CD14-positive monocyte (primary cell): ENCODE results near the gene AP3B2. TPM values are rescaled to one million over a fixed set of nuclear protein-coding genes. Genes with fewer than 3 reads are reported as not detected.

ENCODE experiments used
- DNase-seq, 3 donors: peaks; one replicate each; pipeline ENCODE4 v3.0.0-alpha.2; 2011 to 2022
- H2AFZ ChIP-seq: 2 replicates; pipeline ENCODE4 v1.6.0; 2012; ENCODE audit warnings: mild to moderate bottlenecking, low read depth, low read length, inconsistent platforms; ENCODE audit not compliant: insufficient read depth, poor library complexity, severe bottlenecking
- H3K27ac ChIP-seq, 2 donors: 1 replicate in 1 of 2; 2 replicates in 1 of 2; pipeline ENCODE4 v1.5.1; 2012 to 2013; ENCODE audit warnings: low read length in 2 of 2, control low read depth in 1 of 2, inconsistent platforms in 1 of 2, low read depth in 1 of 2, mild to moderate bottlenecking in 1 of 2
- H3K27me3 ChIP-seq, 2 donors: one replicate each; pipeline versions ENCODE4 v1.6.0 to v1.6.1; 2011 to 2013; ENCODE audit warnings: low read length in 2 of 2; ENCODE audit not compliant: control insufficient read depth in 2 of 2, insufficient read depth in 2 of 2
- H3K36me3 ChIP-seq, 2 donors: replicated peaks in 1 of 2; 1 replicate in 1 of 2; 2 replicates in 1 of 2; pipeline versions ENCODE4 v1.5.1 to v1.6.1; 2012 to 2013; ENCODE audit warnings: low read length in 2 of 2, control low read depth in 1 of 2, inconsistent platforms in 1 of 2, mild to moderate bottlenecking in 1 of 2; ENCODE audit not compliant: insufficient read depth in 2 of 2, control insufficient read depth in 1 of 2
- H3K4me1 ChIP-seq, 2 donors: 1 replicate in 1 of 2; 2 replicates in 1 of 2; pipeline versions ENCODE4 v1.5.1 to v1.6.1; 2012 to 2013; ENCODE audit warnings: low read length in 2 of 2, control low read depth in 1 of 2, inconsistent platforms in 1 of 2, mild to moderate bottlenecking in 1 of 2, moderate library complexity in 1 of 2; ENCODE audit not compliant: insufficient read depth in 2 of 2, control insufficient read depth in 1 of 2
- H3K4me2 ChIP-seq: replicated peaks from 2 replicates; pipeline ENCODE3; 2012; ENCODE audit warnings: low read length, moderate library complexity, mild to moderate bottlenecking; ENCODE audit not compliant: poor library complexity, severe bottlenecking; ENCODE audit errors: extremely low read depth
- H3K4me3 ChIP-seq, 3 experiments: fragments of 200-600 bp in 1 of 3; sonication (generic) in 1 of 3; replicated peaks in 1 of 3; 1 replicate in 2 of 3; 2 replicates in 1 of 3; pipeline ENCODE4 v1.5.1; 2011 to 2013; ENCODE audit warnings: low read length in 3 of 3, mild to moderate bottlenecking in 3 of 3, control low read depth in 2 of 3, low read depth in 2 of 3, inconsistent platforms in 1 of 3, moderate library complexity in 1 of 3
- H3K79me2 ChIP-seq: 2 replicates; pipeline ENCODE4 v1.6.0; 2012; ENCODE audit warnings: mild to moderate bottlenecking, control low read depth, inconsistent platforms, low read length, moderate library complexity; ENCODE audit not compliant: insufficient read depth
- H3K9ac ChIP-seq: 2 replicates; pipeline ENCODE4 v1.6.0; 2017; ENCODE audit warnings: low read length, mild to moderate bottlenecking; ENCODE audit not compliant: insufficient read depth, poor library complexity, severe bottlenecking
- H3K9me3 ChIP-seq, 2 donors: replicated peaks in 1 of 2; 1 replicate in 1 of 2; 2 replicates in 1 of 2; pipeline versions ENCODE4 v1.5.1 to v1.6.1; 2012 to 2013; ENCODE audit warnings: low read length in 2 of 2, control low read depth in 1 of 2; ENCODE audit not compliant: control insufficient read depth in 1 of 2, insufficient read depth in 1 of 2
- H4K20me1 ChIP-seq: 2 replicates; pipeline ENCODE4 v1.6.0; 2012; ENCODE audit warnings: mild to moderate bottlenecking, low read length, control low read depth, moderate library complexity; ENCODE audit not compliant: insufficient read depth
- H3K27ac Mint-ChIP-seq, 7 donors: one replicate each; pipeline ENCODE4 v1.8.0; 2020; ENCODE audit warnings: mild to moderate bottlenecking in 7 of 7, mixed read lengths in 7 of 7, moderate library complexity in 6 of 7, inconsistent platforms in 2 of 7
- H3K27me3 Mint-ChIP-seq, 3 donors: one replicate each; pipeline ENCODE4 v1.8.0; 2021 to 2022; ENCODE audit warnings: low read depth in 3 of 3, mild to moderate bottlenecking in 3 of 3, mixed read lengths in 3 of 3, moderate library complexity in 3 of 3, inconsistent platforms in 1 of 3
- H3K36me3 Mint-ChIP-seq, 2 donors: one replicate each; pipeline ENCODE4 v1.8.0; 2020; ENCODE audit warnings: mixed read lengths in 2 of 2, inconsistent platforms in 1 of 2, mild to moderate bottlenecking in 1 of 2
- H3K4me1 Mint-ChIP-seq: one replicate; pipeline ENCODE4 v1.8.0; 2020; ENCODE audit warnings: mild to moderate bottlenecking, mixed read lengths
- H3K4me3 Mint-ChIP-seq, 2 donors: one replicate each; pipeline ENCODE4 v1.8.0; 2020; ENCODE audit warnings: mild to moderate bottlenecking in 2 of 2, mixed read lengths in 2 of 2, moderate library complexity in 1 of 2
- H3K9me3 Mint-ChIP-seq, 7 donors: one replicate each; pipeline ENCODE4 v1.8.0; 2020 to 2022; ENCODE audit warnings: mixed read lengths in 7 of 7, mild to moderate bottlenecking in 6 of 7, moderate library complexity in 6 of 7, inconsistent platforms in 2 of 7
- CTCF ChIP-seq: fragments of 200-600 bp; IDR thresholded peaks from one replicate; pipeline ENCODE4 v1.8.0; 2022; ENCODE audit warnings: antibody characterized with exemption, mild to moderate bottlenecking
- WGBS: methylation state at CpG from one replicate; pipeline ENCODE4 v1.1.5; 2013; ENCODE audit warnings: missing lambda C conversion rate; ENCODE audit not compliant: insufficient coverage; 5-methylcytosine and 5-hydroxymethylcytosine counted together
- intact Hi-C, 2 donors: fragments of 100-400 bp; cut with micrococcal nuclease; formaldehyde crosslinking; loops; one replicate each; pipeline versions ENCODE4 v1.15.0 to v1.15.1; 2023
- polyA plus RNA-seq, 3 donors: library from polyadenylated mRNA; depleted of rRNA in 1 of 3; unstranded in 2 of 3; stranded (reverse) in 1 of 3; fragments of 300-500 nt in 2 of 3; fragments of >200 nt in 1 of 3; fragmentation: Illumina TruSeq in 2 of 3; gene quantifications; 1 replicate in 2 of 3; 2 replicates in 1 of 3; pipeline ENCODE4 v1.2.3, GENCODE V29; 2012 to 2021

The AP3B2 gene
- polyA plus RNA-seq, 3 donors = 0.85 to 0.95 TPM; not detected in 1

DNA sequence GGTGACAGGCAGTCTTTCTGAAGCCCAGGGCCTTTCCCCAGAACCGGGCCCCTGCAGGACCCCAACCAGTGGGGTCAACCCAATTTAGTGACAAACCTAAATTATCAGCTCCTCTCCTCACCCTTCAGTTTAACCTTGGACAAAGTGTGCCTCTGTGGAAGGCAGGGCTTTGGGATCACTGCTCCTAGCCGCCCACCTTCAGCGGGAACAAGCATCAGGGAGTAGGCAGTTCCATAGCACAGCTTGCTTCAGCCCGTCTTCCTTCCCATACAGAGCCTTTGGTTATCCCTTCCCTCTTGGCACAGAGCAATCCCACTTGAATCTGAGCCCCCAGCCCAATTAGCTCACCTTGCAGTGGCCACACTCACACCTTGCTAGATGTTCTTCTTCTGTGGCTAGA is 5.3 kb upstream of the AP3B2 start:
- Histone ChIP-seq H3K27me3 (peaks cover 0 to 5% of the 10 kb centered on the region in 2 donors), H3K9me3 (no peaks in the 10 kb centered on the region), H3K4me1 (peaks cover 4 to 5% of the 10 kb centered on the region in 2 donors), H3K9ac (no peak overlapping the region), H3K4me2 (no peak overlapping the region), H3K79me2 (no peaks in the 10 kb centered on the region), H4K20me1 (no peaks in the 10 kb centered on the region), H2AFZ (no peak overlapping the region), H3K4me3 (no peak overlapping the region), H3K27ac (no peak overlapping the region), H3K36me3 (no peaks in the 10 kb centered on the region)
- DNase-seq = no peak
- H3K9me3 Mint-ChIP-seq = peaks cover 2 to 15% (median 7%) of the 10 kb centered on the region in 7 donors
- H3K27ac Mint-ChIP-seq = no peak overlapping the region
- H3K36me3 Mint-ChIP-seq = no peaks in the 10 kb centered on the region
- 93% methylated on average over 2 of the region's 4 CpGs for WGBS
- no peak for TF ChIP-seq CTCF
- peaks cover 4 to 7% (median 7%) of the 10 kb centered on the region in 3 donors for H3K27me3 Mint-ChIP-seq
- intact Hi-C loops = no loop called here
- H3K4me3 Mint-ChIP-seq = no peak overlapping the region
- H3K4me1 Mint-ChIP-seq = peaks cover 6% of the 10 kb centered on the region

DNA sequence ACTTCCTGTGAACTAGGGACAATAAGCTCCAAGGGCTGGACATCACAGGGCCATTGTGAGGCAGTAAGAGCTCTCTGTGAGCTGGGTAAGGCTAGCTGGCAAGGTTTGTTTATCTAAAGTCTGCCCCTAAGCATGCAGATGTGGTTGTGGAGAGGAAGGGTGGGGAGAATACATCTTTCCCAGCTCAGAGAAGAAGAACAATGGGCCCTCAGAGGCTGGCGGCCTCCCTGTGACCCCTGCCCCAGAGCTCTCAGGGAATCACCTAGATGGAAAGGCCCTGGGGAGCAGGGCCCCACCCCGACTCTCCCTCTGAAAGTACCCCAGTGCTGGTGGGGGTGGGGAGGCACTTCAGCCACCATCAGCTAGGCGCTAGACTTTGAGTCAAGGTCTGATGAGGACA is 4.3 kb upstream of the AP3B2 start:
- Mint-ChIP-seq H3K4me1 (peaks cover 7% of the 10 kb centered on the region), H3K27ac (no peak overlapping the region), H3K36me3 (no peaks in the 10 kb centered on the region), H3K4me3 (no peak overlapping the region), H3K27me3 (peaks cover 4 to 7% (median 7%) of the 10 kb centered on the region in 3 donors), H3K9me3 (peaks cover 2 to 15% (median 7%) of the 10 kb centered on the region in 7 donors)
- WGBS = 100% methylated on average over 1 of the region's 3 CpGs
- Histone ChIP-seq H3K79me2 (no peaks in the 10 kb centered on the region), H3K4me2 (no peak overlapping the region), H3K9ac (no peak overlapping the region), H2AFZ (no peak overlapping the region), H3K9me3 (no peaks in the 10 kb centered on the region), H3K27me3 (peaks cover 0 to 7% of the 10 kb centered on the region in 2 donors), H4K20me1 (no peaks in the 10 kb centered on the region), H3K4me1 (peaks cover 9 to 14% of the 10 kb centered on the region in 2 donors), H3K27ac (no peak overlapping the region), H3K36me3 (no peaks in the 10 kb centered on the region), H3K4me3 (no peak overlapping the region)
- no peak for TF ChIP-seq CTCF
- intact Hi-C loops = no loop called here
- no peak for DNase-seq
